Neuronal stem cell (in vitro differentiated cells): ENCODE results near the gene NME7.

Experiments used
- DNase-seq: peaks from one replicate; pipeline ENCODE4 v3.0.0-alpha.2; 2013; ENCODE audit warnings: low spot score
- H2AFZ ChIP-seq: one replicate; pipeline ENCODE4 v1.6.1; 2013; ENCODE audit warnings: mild to moderate bottlenecking, low read length, inconsistent platforms
- H2AK5ac ChIP-seq: 2 replicates; pipeline ENCODE4 v1.6.1; 2013; ENCODE audit warnings: low read depth, mild to moderate bottlenecking, inconsistent platforms, low read length, moderate library complexity, mixed read lengths
- H2BK120ac ChIP-seq: 2 replicates; pipeline ENCODE4 v1.6.1; 2013; ENCODE audit warnings: low read depth, mild to moderate bottlenecking, inconsistent platforms, low read length, moderate library complexity, mixed read lengths
- H2BK12ac ChIP-seq: one replicate; pipeline ENCODE4 v1.6.1; 2013; ENCODE audit warnings: low read length, inconsistent platforms
- H2BK15ac ChIP-seq: 2 replicates; pipeline ENCODE4 v1.6.1; 2013; ENCODE audit warnings: mild to moderate bottlenecking, low read length, inconsistent platforms, mixed read lengths
- H2BK5ac ChIP-seq: one replicate; pipeline ENCODE4 v1.6.1; 2013; ENCODE audit warnings: inconsistent platforms, mild to moderate bottlenecking, low read length, moderate library complexity
- H3K14ac ChIP-seq: one replicate; pipeline ENCODE4 v1.6.1; 2013; ENCODE audit warnings: low read length, inconsistent platforms
- H3K18ac ChIP-seq: 2 replicates; pipeline ENCODE4 v1.6.1; 2013; ENCODE audit warnings: low read length, inconsistent platforms
- H3K23ac ChIP-seq: 2 replicates; pipeline ENCODE4 v1.6.1; 2013; ENCODE audit warnings: low read depth, mild to moderate bottlenecking, mixed read lengths, low read length, inconsistent platforms; ENCODE audit not compliant: poor library complexity
- H3K27ac ChIP-seq: replicated peaks from 3 replicates; pipeline ENCODE4 v1.5.1; 2013; ENCODE audit warnings: low read length, inconsistent platforms
- H3K27me3 ChIP-seq, 3 experiments: 2 replicates each; pipeline ENCODE4 v1.6.1; 2013; ENCODE audit warnings: low read length in 3 of 3, mild to moderate bottlenecking in 2 of 3, inconsistent platforms in 1 of 3, low read depth in 1 of 3, mixed read lengths in 1 of 3, moderate library complexity in 1 of 3; ENCODE audit not compliant: control insufficient read depth in 3 of 3, insufficient read depth in 3 of 3
- H3K36me3 ChIP-seq, 2 donors: replicated peaks in 1 of 2; 2 replicates each; pipeline ENCODE4 v1.6.1; 2013; ENCODE audit warnings: low read length in 2 of 2; ENCODE audit not compliant: control insufficient read depth in 2 of 2, insufficient read depth in 2 of 2
- H3K4ac ChIP-seq: 2 replicates; pipeline ENCODE4 v1.6.1; 2013; ENCODE audit warnings: inconsistent platforms, mild to moderate bottlenecking, low read length, moderate library complexity
- H3K4me1 ChIP-seq, 2 donors: 1 replicate in 1 of 2; 2 replicates in 1 of 2; pipeline ENCODE4 v1.6.1; 2013; ENCODE audit warnings: low read length in 2 of 2, low read depth in 1 of 2; ENCODE audit not compliant: control insufficient read depth in 2 of 2, insufficient read depth in 1 of 2
- H3K4me2 ChIP-seq: one replicate; pipeline ENCODE4 v1.6.1; 2013; ENCODE audit warnings: mild to moderate bottlenecking, low read length, inconsistent platforms; ENCODE audit not compliant: insufficient read depth, poor library complexity, severe bottlenecking
- H3K4me3 ChIP-seq, 2 donors: 2 replicates each; pipeline ENCODE4 v1.5.1; 2013; ENCODE audit warnings: low read length in 2 of 2, mild to moderate bottlenecking in 2 of 2, inconsistent platforms in 1 of 2, moderate library complexity in 1 of 2
- H3K79me1 ChIP-seq: one replicate; pipeline ENCODE4 v1.6.1; 2013; ENCODE audit warnings: low read depth, mild to moderate bottlenecking, inconsistent platforms, low read length, moderate library complexity
- H3K9ac ChIP-seq: one replicate; pipeline ENCODE4 v1.6.1; 2013; ENCODE audit warnings: mild to moderate bottlenecking, low read depth, low read length, inconsistent platforms; ENCODE audit not compliant: poor library complexity
- H3K9me3 ChIP-seq, 2 donors: replicated peaks in 1 of 2; 2 replicates each; pipeline versions ENCODE3 to v1.6.1; 2013; ENCODE audit warnings: low read length in 2 of 2, mild to moderate bottlenecking in 2 of 2, inconsistent platforms in 1 of 2, low read depth in 1 of 2, mixed read lengths in 1 of 2, moderate library complexity in 1 of 2; ENCODE audit not compliant: control insufficient read depth in 2 of 2, insufficient read depth in 1 of 2
- H4K8ac ChIP-seq: one replicate; pipeline ENCODE4 v1.6.1; 2013; ENCODE audit warnings: low read depth, mild to moderate bottlenecking, inconsistent platforms, low read length, moderate library complexity
- H4K91ac ChIP-seq: one replicate; pipeline ENCODE4 v1.6.1; 2013; ENCODE audit warnings: low read length, low read depth, mild to moderate bottlenecking, inconsistent platforms; ENCODE audit not compliant: poor library complexity
- WGBS, 2 donors: extraction: QIAGEN DNeasy Blood & Tissue Kit; methylation state at CpG; one replicate each; pipeline ENCODE4 v1.1.7; 2013; ENCODE audit warnings: missing lambda C conversion rate in 2 of 2, mixed read lengths in 1 of 2; ENCODE audit not compliant: insufficient read length in 2 of 2, insufficient replicate concordance in 1 of 2; ENCODE audit errors: extremely low coverage in 2 of 2; 5-methylcytosine and 5-hydroxymethylcytosine counted together

Gene NME7

DNA sequence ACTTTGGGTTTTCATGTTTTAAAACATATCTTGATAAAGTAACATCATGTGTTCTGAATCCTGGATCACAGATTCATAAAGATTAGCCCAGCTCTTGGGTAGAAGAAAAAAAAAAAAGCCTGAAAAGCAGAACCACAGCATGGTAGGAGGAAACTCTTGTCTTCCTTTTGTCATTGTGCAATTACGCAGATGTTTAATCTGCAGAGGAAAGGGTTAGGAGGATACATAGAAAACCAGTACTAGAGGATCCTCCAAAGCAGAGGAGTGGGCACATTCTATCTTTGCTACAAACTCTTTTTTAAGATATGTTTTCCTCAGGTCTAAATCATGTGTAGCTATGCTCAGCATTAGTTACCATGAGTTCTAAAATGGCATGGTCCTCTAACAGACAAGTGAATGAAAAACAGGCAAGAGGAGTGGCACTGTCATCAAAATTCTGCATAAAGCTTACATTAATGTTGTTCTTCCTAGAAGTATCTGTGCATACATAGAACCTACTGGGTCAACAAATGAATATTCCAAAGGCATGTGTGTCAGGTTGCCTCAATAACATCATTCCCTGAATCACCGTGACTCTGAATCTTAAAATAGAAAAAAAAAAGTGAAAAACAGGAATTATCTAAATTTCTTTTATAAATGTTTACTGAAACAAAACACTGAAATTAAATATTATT lies 107.0 kb downstream of the NME7 start:
- no CpG with 5 or more reads among the region's 2 CpGs for WGBS, 2 donors
- no peaks in the 10 kb centered on the region for H3K4me1 ChIP-seq
- H3K27me3 ChIP-seq = no peaks in the 10 kb centered on the region
- H3K4me2 ChIP-seq = no peak overlapping the region
- H3K27ac ChIP-seq = no peak overlapping the region
- no peak overlapping the region for H3K4me3 ChIP-seq
- H2BK120ac ChIP-seq = no peak overlapping the region
- H3K36me3 ChIP-seq = no peaks in the 10 kb centered on the region
- H2AK5ac ChIP-seq = no peak overlapping the region
- H2AFZ ChIP-seq = no peak overlapping the region
- H3K4ac ChIP-seq = no peak overlapping the region
- no peak overlapping the region for H3K14ac ChIP-seq
- no peak overlapping the region for H3K23ac ChIP-seq
- DNase-seq = no peak
- H4K91ac ChIP-seq = no peak overlapping the region
- H2BK12ac ChIP-seq = no peak overlapping the region
- no peak overlapping the region for H3K9ac ChIP-seq
- H3K79me1 ChIP-seq = no peaks in the 10 kb centered on the region
- no peak overlapping the region for H2BK5ac ChIP-seq
- no peak overlapping the region for H3K18ac ChIP-seq
- peaks cover 3 to 11% of the 10 kb centered on the region in 2 donors for H3K9me3 ChIP-seq
- no peak overlapping the region for H2BK15ac ChIP-seq
- no peak overlapping the region for H4K8ac ChIP-seq

DNA sequence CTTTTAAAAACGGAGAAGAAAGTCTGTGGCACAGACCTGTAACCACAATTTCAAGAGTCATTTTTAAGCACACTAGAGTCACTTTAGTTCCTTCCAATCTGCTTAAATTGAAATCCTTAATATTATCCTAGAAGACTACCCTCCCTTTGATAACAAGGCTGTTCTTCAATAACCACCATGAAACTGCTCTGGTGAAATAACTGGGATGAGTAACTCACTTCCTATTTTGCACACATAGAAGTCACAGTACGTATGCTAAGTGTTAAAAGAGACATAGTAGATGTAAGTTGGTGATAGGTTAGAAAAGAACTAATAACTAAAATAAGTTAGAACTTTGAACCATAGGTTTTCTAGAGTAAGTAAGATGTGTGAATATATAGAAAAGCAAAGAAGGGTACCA lies 107.8 kb downstream of the NME7 start:
- peaks cover 3 to 11% of the 10 kb centered on the region in 2 donors for H3K9me3 ChIP-seq
- H2AK5ac ChIP-seq = no peak overlapping the region
- DNase-seq = no peak
- H3K27me3 ChIP-seq = no peaks in the 10 kb centered on the region
- no peak overlapping the region for H3K9ac ChIP-seq
- no peak overlapping the region for H4K8ac ChIP-seq
- no peak overlapping the region for H2BK12ac ChIP-seq
- no peak overlapping the region for H2BK120ac ChIP-seq
- H3K4me2 ChIP-seq = no peak overlapping the region
- H3K4me3 ChIP-seq = no peak overlapping the region
- H3K23ac ChIP-seq = no peak overlapping the region
- H4K91ac ChIP-seq = no peak overlapping the region
- no peak overlapping the region for H3K18ac ChIP-seq
- H2AFZ ChIP-seq = no peak overlapping the region
- no peak overlapping the region for H3K27ac ChIP-seq
- H3K36me3 ChIP-seq = no peaks in the 10 kb centered on the region
- no peak overlapping the region for H3K14ac ChIP-seq
- WGBS, 2 donors = no CpG with 5 or more reads among the region's 2 CpGs
- no peak overlapping the region for H3K4ac ChIP-seq
- H3K79me1 ChIP-seq = no peaks in the 10 kb centered on the region
- H3K4me1 ChIP-seq = no peaks in the 10 kb centered on the region
- H2BK5ac ChIP-seq = no peak overlapping the region
- no peak overlapping the region for H2BK15ac ChIP-seq

DNA sequence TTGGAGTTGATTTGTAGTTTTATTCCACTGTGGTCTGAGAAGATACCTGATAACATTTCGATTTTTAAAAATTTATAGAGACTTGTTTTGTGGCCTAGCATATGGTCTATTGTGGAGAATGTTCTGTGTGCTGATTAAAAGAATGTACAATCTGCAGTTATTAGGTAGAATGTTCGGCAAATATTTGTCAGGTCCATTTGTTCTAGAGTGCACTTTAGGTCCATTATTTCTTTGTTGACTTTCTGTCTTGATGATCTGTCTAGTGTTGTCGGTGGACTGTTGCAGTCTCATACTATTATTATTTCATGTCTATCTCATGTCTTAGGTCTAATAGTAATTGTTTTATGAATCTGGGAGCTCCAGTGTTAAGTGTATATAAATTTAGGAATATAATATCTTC lies 116.8 kb downstream of the NME7 start:
- no peak overlapping the region for H2BK15ac ChIP-seq
- H3K79me1 ChIP-seq = no peaks in the 10 kb centered on the region
- no peaks in the 10 kb centered on the region for H3K9me3 ChIP-seq
- H4K8ac ChIP-seq = no peak overlapping the region
- H3K18ac ChIP-seq = no peak overlapping the region
- no peak for DNase-seq
- no peak overlapping the region for H3K4me2 ChIP-seq
- no peak overlapping the region for H2AK5ac ChIP-seq
- H3K23ac ChIP-seq = no peak overlapping the region
- no peak overlapping the region for H3K27ac ChIP-seq
- H3K9ac ChIP-seq = no peak overlapping the region
- no peak overlapping the region for H3K4ac ChIP-seq
- H2AFZ ChIP-seq = no peak overlapping the region
- H3K4me1 ChIP-seq = no peaks in the 10 kb centered on the region
- no CpG with 5 or more reads among the region's 3 CpGs for whole genome bisulfite sequencing, 2 donors
- H4K91ac ChIP-seq = no peak overlapping the region
- H3K14ac ChIP-seq = no peak overlapping the region
- H3K4me3 ChIP-seq = no peak overlapping the region
- no peaks in the 10 kb centered on the region for H3K36me3 ChIP-seq
- H2BK120ac ChIP-seq = no peak overlapping the region
- H3K27me3 ChIP-seq = no peaks in the 10 kb centered on the region
- no peak overlapping the region for H2BK12ac ChIP-seq
- H2BK5ac ChIP-seq = no peak overlapping the region

DNA sequence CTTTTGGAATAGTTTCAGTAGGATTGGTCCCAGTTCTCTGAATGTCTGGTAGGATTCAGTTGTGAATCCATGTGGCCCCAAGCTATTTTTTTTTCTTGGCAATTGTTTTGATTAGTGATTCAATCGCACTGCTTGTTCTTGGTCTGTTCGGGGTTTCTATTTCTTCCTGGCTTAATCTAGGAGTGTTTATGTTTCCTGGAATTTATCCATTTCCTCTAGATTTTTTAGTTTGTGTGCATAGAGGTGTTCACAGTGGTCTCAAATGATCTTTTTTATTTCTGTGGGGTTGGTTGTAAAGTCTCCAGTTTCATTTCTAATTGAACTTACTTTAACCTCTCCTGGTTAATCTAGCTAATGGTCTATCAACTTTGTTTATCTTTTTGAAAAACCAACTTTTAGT lies 117.6 kb downstream of the NME7 start:
- Histone ChIP-seq H4K8ac (no peak overlapping the region), H2AFZ (no peak overlapping the region), H2BK120ac (no peak overlapping the region), H3K36me3 (no peaks in the 10 kb centered on the region), H3K9me3 (no peaks in the 10 kb centered on the region), H2BK15ac (no peak overlapping the region), H3K4me3 (no peak overlapping the region), H3K4me2 (no peak overlapping the region), H2BK5ac (no peak overlapping the region), H4K91ac (no peak overlapping the region), H3K9ac (no peak overlapping the region), H3K4me1 (no peaks in the 10 kb centered on the region), H3K23ac (no peak overlapping the region), H3K4ac (no peak overlapping the region), H2BK12ac (no peak overlapping the region), H3K18ac (no peak overlapping the region), H3K79me1 (no peaks in the 10 kb centered on the region), H2AK5ac (no peak overlapping the region), H3K14ac (no peak overlapping the region), H3K27me3 (no peaks in the 10 kb centered on the region), H3K27ac (no peak overlapping the region)
- no CpG with 5 or more reads among the region's 2 CpGs for WGBS, 2 donors
- no peak for DNase-seq
